CD14-positive monocyte (primary cell): Measurements from ENCODE around the gene EGR2. TPM values are rescaled to one million over a fixed set of nuclear protein-coding genes. Genes with fewer than 3 reads are reported as not detected.

Experiments used
- DNase-seq, 3 donors: peaks; one replicate each; pipeline ENCODE4 v3.0.0-alpha.2; 2011 to 2022
- H2AFZ ChIP-seq: 2 replicates; pipeline ENCODE4 v1.6.0; 2012; ENCODE audit warnings: mild to moderate bottlenecking, low read depth, low read length, inconsistent platforms; ENCODE audit not compliant: insufficient read depth, poor library complexity, severe bottlenecking
- H3K27ac ChIP-seq, 2 donors: 1 replicate in 1 of 2; 2 replicates in 1 of 2; pipeline ENCODE4 v1.5.1; 2012 to 2013; ENCODE audit warnings: low read length in 2 of 2, control low read depth in 1 of 2, inconsistent platforms in 1 of 2, low read depth in 1 of 2, mild to moderate bottlenecking in 1 of 2
- H3K27me3 ChIP-seq, 2 donors: one replicate each; pipeline versions ENCODE4 v1.6.0 to v1.6.1; 2011 to 2013; ENCODE audit warnings: low read length in 2 of 2; ENCODE audit not compliant: control insufficient read depth in 2 of 2, insufficient read depth in 2 of 2
- H3K36me3 ChIP-seq, 2 donors: replicated peaks in 1 of 2; 1 replicate in 1 of 2; 2 replicates in 1 of 2; pipeline versions ENCODE4 v1.5.1 to v1.6.1; 2012 to 2013; ENCODE audit warnings: low read length in 2 of 2, control low read depth in 1 of 2, inconsistent platforms in 1 of 2, mild to moderate bottlenecking in 1 of 2; ENCODE audit not compliant: insufficient read depth in 2 of 2, control insufficient read depth in 1 of 2
- H3K4me1 ChIP-seq, 2 donors: 1 replicate in 1 of 2; 2 replicates in 1 of 2; pipeline versions ENCODE4 v1.5.1 to v1.6.1; 2012 to 2013; ENCODE audit warnings: low read length in 2 of 2, control low read depth in 1 of 2, inconsistent platforms in 1 of 2, mild to moderate bottlenecking in 1 of 2, moderate library complexity in 1 of 2; ENCODE audit not compliant: insufficient read depth in 2 of 2, control insufficient read depth in 1 of 2
- H3K4me2 ChIP-seq: replicated peaks from 2 replicates; pipeline ENCODE3; 2012; ENCODE audit warnings: low read length, moderate library complexity, mild to moderate bottlenecking; ENCODE audit not compliant: poor library complexity, severe bottlenecking; ENCODE audit errors: extremely low read depth
- H3K4me3 ChIP-seq, 3 experiments: fragments of 200-600 bp in 1 of 3; sonication (generic) in 1 of 3; replicated peaks in 1 of 3; 1 replicate in 2 of 3; 2 replicates in 1 of 3; pipeline ENCODE4 v1.5.1; 2011 to 2013; ENCODE audit warnings: low read length in 3 of 3, mild to moderate bottlenecking in 3 of 3, control low read depth in 2 of 3, low read depth in 2 of 3, inconsistent platforms in 1 of 3, moderate library complexity in 1 of 3
- H3K79me2 ChIP-seq: 2 replicates; pipeline ENCODE4 v1.6.0; 2012; ENCODE audit warnings: mild to moderate bottlenecking, control low read depth, inconsistent platforms, low read length, moderate library complexity; ENCODE audit not compliant: insufficient read depth
- H3K9ac ChIP-seq: 2 replicates; pipeline ENCODE4 v1.6.0; 2017; ENCODE audit warnings: low read length, mild to moderate bottlenecking; ENCODE audit not compliant: insufficient read depth, poor library complexity, severe bottlenecking
- H3K9me3 ChIP-seq, 2 donors: replicated peaks in 1 of 2; 1 replicate in 1 of 2; 2 replicates in 1 of 2; pipeline versions ENCODE4 v1.5.1 to v1.6.1; 2012 to 2013; ENCODE audit warnings: low read length in 2 of 2, control low read depth in 1 of 2; ENCODE audit not compliant: control insufficient read depth in 1 of 2, insufficient read depth in 1 of 2
- H4K20me1 ChIP-seq: 2 replicates; pipeline ENCODE4 v1.6.0; 2012; ENCODE audit warnings: mild to moderate bottlenecking, low read length, control low read depth, moderate library complexity; ENCODE audit not compliant: insufficient read depth
- H3K27ac Mint-ChIP-seq, 7 donors: one replicate each; pipeline ENCODE4 v1.8.0; 2020; ENCODE audit warnings: mild to moderate bottlenecking in 7 of 7, mixed read lengths in 7 of 7, moderate library complexity in 6 of 7, inconsistent platforms in 2 of 7
- H3K27me3 Mint-ChIP-seq, 3 donors: one replicate each; pipeline ENCODE4 v1.8.0; 2021 to 2022; ENCODE audit warnings: low read depth in 3 of 3, mild to moderate bottlenecking in 3 of 3, mixed read lengths in 3 of 3, moderate library complexity in 3 of 3, inconsistent platforms in 1 of 3
- H3K36me3 Mint-ChIP-seq, 2 donors: one replicate each; pipeline ENCODE4 v1.8.0; 2020; ENCODE audit warnings: mixed read lengths in 2 of 2, inconsistent platforms in 1 of 2, mild to moderate bottlenecking in 1 of 2
- H3K4me1 Mint-ChIP-seq: one replicate; pipeline ENCODE4 v1.8.0; 2020; ENCODE audit warnings: mild to moderate bottlenecking, mixed read lengths
- H3K4me3 Mint-ChIP-seq, 2 donors: one replicate each; pipeline ENCODE4 v1.8.0; 2020; ENCODE audit warnings: mild to moderate bottlenecking in 2 of 2, mixed read lengths in 2 of 2, moderate library complexity in 1 of 2
- H3K9me3 Mint-ChIP-seq, 7 donors: one replicate each; pipeline ENCODE4 v1.8.0; 2020 to 2022; ENCODE audit warnings: mixed read lengths in 7 of 7, mild to moderate bottlenecking in 6 of 7, moderate library complexity in 6 of 7, inconsistent platforms in 2 of 7
- CTCF ChIP-seq: fragments of 200-600 bp; IDR thresholded peaks from one replicate; pipeline ENCODE4 v1.8.0; 2022; ENCODE audit warnings: antibody characterized with exemption, mild to moderate bottlenecking
- WGBS: methylation state at CpG from one replicate; pipeline ENCODE4 v1.1.5; 2013; ENCODE audit warnings: missing lambda C conversion rate; ENCODE audit not compliant: insufficient coverage; 5-methylcytosine and 5-hydroxymethylcytosine counted together
- intact Hi-C, 2 donors: fragments of 100-400 bp; cut with micrococcal nuclease; formaldehyde crosslinking; loops; one replicate each; pipeline versions ENCODE4 v1.15.0 to v1.15.1; 2023
- polyA plus RNA-seq, 3 donors: library from polyadenylated mRNA; depleted of rRNA in 1 of 3; unstranded in 2 of 3; stranded (reverse) in 1 of 3; fragments of 300-500 nt in 2 of 3; fragments of >200 nt in 1 of 3; fragmentation: Illumina TruSeq in 2 of 3; gene quantifications; 1 replicate in 2 of 3; 2 replicates in 1 of 3; pipeline ENCODE4 v1.2.3, GENCODE V29; 2012 to 2021

The EGR2 gene
- polyA plus RNA-seq, 3 donors = 9.9 to 54.9 (median 10.3) TPM

DNA sequence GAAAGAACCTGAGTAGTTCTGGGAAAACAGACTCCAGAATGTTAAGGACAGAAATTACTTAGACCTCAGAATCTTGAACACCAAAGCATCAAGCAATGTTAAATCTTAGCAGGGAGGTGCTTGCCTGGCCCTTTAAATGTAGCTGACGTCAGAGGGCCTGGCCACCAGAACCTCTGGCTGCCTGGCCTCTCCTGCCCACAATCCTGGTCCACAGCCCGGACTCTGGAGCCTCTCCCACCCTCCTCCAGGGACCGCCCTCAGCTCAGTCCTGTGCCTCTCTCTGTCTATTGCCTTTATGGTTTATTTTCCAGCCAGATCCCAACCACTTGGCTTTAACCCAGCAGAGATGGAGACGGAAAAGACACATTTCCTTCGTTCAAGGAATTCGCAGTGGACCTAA is 42.2 kb upstream of the EGR2 start:
- no peak overlapping the region for H2AFZ ChIP-seq
- H4K20me1 ChIP-seq = no peaks in the 10 kb centered on the region
- H3K27ac ChIP-seq = no peak overlapping the region
- H3K36me3 ChIP-seq = no peaks in the 10 kb centered on the region
- no peak overlapping the region for H3K4me3 ChIP-seq
- no peaks in the 10 kb centered on the region for H3K9me3 ChIP-seq
- WGBS = 93% methylated on average over 5 of the region's 6 CpGs
- no peak overlapping the region for H3K27ac Mint-ChIP-seq
- peaks cover 29% of the 10 kb centered on the region for H3K4me1 Mint-ChIP-seq
- no peak overlapping the region for H3K9ac ChIP-seq
- intact Hi-C loops = no loop called here
- peaks cover 0 to 3% of the 10 kb centered on the region in 2 donors for H3K36me3 Mint-ChIP-seq
- H3K27me3 ChIP-seq = no peaks in the 10 kb centered on the region
- DNase-seq = no peak
- peaks cover 24 to 30% of the 10 kb centered on the region in 2 donors for H3K4me1 ChIP-seq
- TF ChIP-seq CTCF = no peak
- no peak overlapping the region for H3K4me2 ChIP-seq
- no peak overlapping the region for H3K4me3 Mint-ChIP-seq
- no peaks in the 10 kb centered on the region for H3K79me2 ChIP-seq
- peaks cover 0 to 2% (median 1%) of the 10 kb centered on the region in 3 donors for H3K27me3 Mint-ChIP-seq
- peaks cover 0 to 2% (median 0%) of the 10 kb centered on the region in 7 donors for H3K9me3 Mint-ChIP-seq

- no peak for TF ChIP-seq CTCF
- Histone ChIP-seq H3K27me3 (no peaks in the 10 kb centered on the region), H3K4me1 (peaks cover 39 to 47% of the 10 kb centered on the region in 2 donors), H3K27ac (no peak overlapping the region), H3K79me2 (no peaks in the 10 kb centered on the region), H2AFZ (no peak overlapping the region), H3K9me3 (no peaks in the 10 kb centered on the region), H3K4me2 (no peak overlapping the region), H3K9ac (no peak overlapping the region), H3K4me3 (no peak overlapping the region), H4K20me1 (no peaks in the 10 kb centered on the region), H3K36me3 (no peaks in the 10 kb centered on the region)
- WGBS = 80% methylated on average over 1 of the region's 4 CpGs
- Mint-ChIP-seq H3K4me1 (peaks cover 43% of the 10 kb centered on the region), H3K36me3 (no peaks in the 10 kb centered on the region), H3K9me3 (peaks cover 0 to 2% (median 0%) of the 10 kb centered on the region in 7 donors), H3K27me3 (peaks cover 0 to 2% (median 0%) of the 10 kb centered on the region in 3 donors), H3K4me3 (no peak overlapping the region), H3K27ac (no peak overlapping the region)
- no peak for DNase-seq
- intact Hi-C loops = no loop called here
Measured at GRCh38 chr10:62856021-62856420, 39.9 kb upstream of the EGR2 start.
